ENCODE results near the gene CD8B.

CD8B gene

DNA sequence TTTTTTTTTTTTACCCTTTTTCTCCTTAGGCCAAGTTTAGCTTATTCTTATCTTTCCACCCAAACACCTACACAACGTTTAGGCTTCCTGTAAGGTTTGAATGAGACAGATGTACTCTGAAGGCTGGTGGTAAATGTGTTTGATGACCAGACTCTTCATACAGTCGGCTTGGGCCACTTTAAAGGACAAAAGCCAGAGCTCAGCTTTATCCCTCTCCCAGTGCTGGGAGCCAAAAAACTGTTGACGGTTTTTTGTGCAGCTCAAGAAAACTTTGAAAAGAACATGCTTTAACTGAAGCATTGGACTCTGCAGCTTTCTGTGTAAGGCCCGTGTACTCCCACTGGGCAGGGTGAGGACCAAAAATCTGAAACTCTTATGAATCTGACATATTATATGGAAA, 86.3 kb downstream of the CD8B start:
- in situ Hi-C loops (cut with MboI; ENCODE audit: low sequenced_read_pairs), result no loop called here

DNA sequence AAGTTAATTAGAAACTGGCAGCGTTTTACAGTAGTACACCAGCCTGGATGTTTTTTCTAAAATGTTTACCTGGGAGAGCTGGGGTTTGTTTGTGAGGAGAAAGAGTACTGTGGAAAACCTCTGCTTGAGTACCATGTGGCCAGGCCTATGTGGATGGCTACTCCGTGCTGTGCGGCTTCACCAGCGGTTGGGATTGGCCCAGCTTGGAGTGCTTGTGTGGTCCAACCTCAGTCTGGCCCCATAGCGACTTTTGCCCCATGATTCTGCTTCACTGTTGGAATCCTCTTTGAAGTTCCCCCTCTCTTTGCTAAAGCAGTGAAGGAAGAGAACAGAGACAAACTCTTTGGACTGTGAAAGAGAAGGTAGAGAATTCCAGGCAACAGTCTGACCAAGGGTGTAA, 86.8 kb downstream of the CD8B start:
- in situ Hi-C loops (cut with MboI; ENCODE audit: low sequenced_read_pairs), result no loop called here

DNA sequence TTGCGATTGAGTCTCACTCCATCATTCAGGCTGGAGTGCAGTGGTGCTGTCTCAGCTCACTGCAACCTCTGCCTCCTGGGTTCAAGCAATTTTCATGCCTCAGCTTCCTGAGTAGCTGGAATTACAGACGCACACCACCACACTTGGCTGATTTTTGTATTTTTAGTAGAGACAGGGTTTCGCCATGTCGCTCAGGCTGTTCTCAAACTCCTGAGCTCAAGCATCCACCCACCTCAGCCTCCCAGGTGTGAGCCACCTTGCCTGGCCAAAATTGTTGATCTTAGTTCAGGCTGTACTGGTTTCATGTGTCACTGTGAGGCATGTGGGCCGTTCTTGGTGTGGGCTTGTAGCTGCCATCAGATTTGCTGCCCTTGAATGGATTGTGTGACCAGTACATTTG, 89.1 kb downstream of the CD8B start:
- in situ Hi-C loops (cut with MboI; ENCODE audit: low sequenced_read_pairs), result no loop called here

DNA sequence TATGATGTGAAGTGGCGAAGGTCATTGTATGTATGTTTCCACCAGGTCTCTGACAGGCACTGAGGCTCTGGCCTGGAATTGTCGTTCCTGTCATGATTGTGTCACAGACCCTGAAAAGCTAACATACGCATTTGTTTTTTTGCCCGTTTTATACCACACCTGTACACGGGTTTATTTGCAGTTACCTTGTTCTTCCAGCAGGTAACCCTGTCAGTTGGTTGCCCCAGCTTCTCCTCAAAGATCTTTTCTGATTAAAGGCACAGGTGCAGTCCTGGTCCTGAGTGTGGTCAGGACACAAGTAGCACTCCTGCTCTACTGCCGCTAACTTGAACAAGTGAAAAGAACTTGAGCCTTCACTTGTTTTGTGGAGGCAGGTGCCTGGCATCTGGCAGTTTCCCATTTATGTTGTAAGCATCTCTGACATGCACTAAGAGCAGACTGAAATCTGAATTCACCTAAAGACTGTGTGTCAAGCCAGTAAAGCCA, 90.8 kb downstream of the CD8B start:
- in situ Hi-C loops (cut with MboI; ENCODE audit: low sequenced_read_pairs), result no loop called here

DNA sequence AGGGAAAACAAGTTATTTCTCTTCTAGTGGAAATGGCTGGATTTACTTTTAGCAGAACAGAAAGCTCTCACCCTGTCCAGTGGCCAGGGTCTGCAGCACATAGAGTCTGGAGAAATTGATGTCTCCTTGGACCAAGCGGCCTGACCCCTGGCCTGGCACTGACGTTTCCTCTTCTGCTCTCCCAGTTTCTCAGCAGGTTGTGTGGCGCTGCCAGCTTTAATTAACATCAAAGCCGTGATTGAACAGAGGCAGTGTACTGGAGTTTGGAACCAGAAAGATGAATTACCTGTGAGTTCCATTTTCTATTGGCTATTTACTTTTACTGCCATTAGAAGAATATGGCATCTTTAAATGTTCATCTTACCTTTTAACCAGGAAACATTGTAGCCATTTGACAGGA, 91.8 kb downstream of the CD8B start:
- in situ Hi-C loops (cut with MboI; ENCODE audit: low sequenced_read_pairs), result no loop called here

DNA sequence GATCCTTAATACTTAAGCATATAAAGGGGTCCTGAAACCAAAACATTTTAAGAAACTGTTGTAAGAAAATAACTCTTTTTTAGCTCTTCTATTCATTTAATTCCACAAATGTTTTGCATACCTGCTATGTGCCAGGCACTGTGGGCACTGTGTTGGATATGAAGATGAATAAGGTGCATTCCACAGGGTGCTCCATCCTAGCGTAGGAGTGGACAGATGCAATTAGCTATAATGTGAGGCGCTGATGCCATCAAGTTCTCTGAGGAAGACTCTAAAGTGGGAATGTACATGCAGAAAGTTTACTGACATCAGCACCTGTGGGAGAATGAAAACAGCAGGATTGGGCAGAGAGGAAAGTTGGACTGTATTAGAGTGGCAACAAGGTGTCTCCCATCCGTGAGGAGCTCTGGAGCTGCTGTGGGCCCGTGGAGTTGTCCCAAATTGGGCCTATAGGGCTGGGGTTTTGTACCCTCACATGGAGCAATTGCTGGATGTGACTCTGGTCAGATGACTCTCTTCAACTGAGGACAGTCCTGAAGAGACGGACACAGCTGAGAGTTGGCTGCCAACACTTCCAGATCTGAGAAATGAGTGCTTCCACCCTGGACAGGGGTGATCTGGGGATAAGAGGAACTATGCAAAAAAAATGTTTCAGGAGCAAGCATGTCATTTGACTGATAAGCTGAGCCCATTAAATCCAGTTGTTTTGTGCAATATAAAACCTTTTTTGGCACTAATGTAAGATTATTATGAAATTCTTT, 93.3 kb downstream of the CD8B start:
- in situ Hi-C loops (cut with MboI; ENCODE audit: low sequenced_read_pairs), result no loop called here

Measured in HL-60/S4 treated with phorbol 12-myristate 13-acetate at 8.2 ng/mL for 4 days and 3 days (cell line).